K562 (cell line): ENCODE measurements around the gene HOXC11. TPM values are rescaled to one million over a fixed set of nuclear protein-coding genes. Genes with fewer than 3 reads are reported as not detected.

Experiments used
- ATAC-seq: fragments of 200-7000 bp; cut with Tn5 transposase; 3 replicates; pipeline ENCODE4 v1.9.1; 2020; ENCODE audit warnings: moderate library complexity
- BruUV-seq: library from RNA; stranded (reverse); fragments of 400-500 nt; replicated peaks from 2 replicates; lab custom pipeline; 2021; lab: Mats Ljungman, UMichigan
- CTCF ChIA-PET: fragments of 300-600 bp; formaldehyde crosslinking; extraction: SDS; loops from one replicate; lab custom pipeline; 2021; ENCODE audit warnings: low intra/inter-chr PET ratio; lab: Yijun Ruan, JAX
- POLR2A ChIA-PET: fragments of 300-600, 350-650 bp; sonication (Branson Sonifier 250); formaldehyde crosslinking; extraction: SDS; loops from one replicate; lab custom pipeline; 2021; ENCODE audit warnings: antibody characterized with exemption, inconsistent platforms; lab: Yijun Ruan, JAX
- DNase-seq, 4 experiments: peaks; one replicate each; pipeline versions ENCODE4 v3.0.0 to v3.0.0-alpha.2; 2011 to 2018; ENCODE audit warnings: low spot score in 3 of 4, mixed read lengths in 3 of 4; ENCODE audit errors: extremely low read depth in 1 of 4
- FAIRE-seq: peaks from 2 replicates; lab custom pipeline; 2011; peaks lifted over from hg19 to GRCh38; lab: Jason Lieb, UNC
- H2AFZ ChIP-seq: 2 replicates; pipeline ENCODE4 v1.6.0; 2011; ENCODE audit warnings: low read depth, low read length, control low read depth, inconsistent platforms
- H3K27ac ChIP-seq: fragments of 200-600 bp; 3 replicates; pipeline ENCODE4 v1.8.0; 2011; ENCODE audit warnings: low read depth, mild to moderate bottlenecking, control low read depth, inconsistent platforms, low read length, moderate library complexity, mixed read lengths; ENCODE audit errors: extremely low read depth
- H3K27me3 ChIP-seq, 2 experiments: fragments of 300-600 bp in 1 of 2; 2 replicates in 1 of 2; 3 replicates in 1 of 2; pipeline versions ENCODE4 v1.6.0 to v1.8.0; 2011; ENCODE audit warnings: inconsistent platforms in 2 of 2, low read length in 2 of 2, mild to moderate bottlenecking in 1 of 2, mixed read lengths in 1 of 2, moderate library complexity in 1 of 2; ENCODE audit not compliant: control insufficient read depth in 2 of 2, insufficient read depth in 2 of 2
- H3K36me3 ChIP-seq: fragments of 300-600 bp; 3 replicates; pipeline ENCODE4 v1.8.0; 2011; ENCODE audit warnings: mild to moderate bottlenecking, low read length, inconsistent platforms; ENCODE audit not compliant: control insufficient read depth, insufficient read depth
- H3K4me1 ChIP-seq, 2 experiments: fragments of 200-600 bp in 1 of 2; replicated peaks in 1 of 2; 2 replicates in 1 of 2; 3 replicates in 1 of 2; pipeline versions ENCODE4 v1.5.1 to v1.8.0; 2011; ENCODE audit warnings: inconsistent platforms in 2 of 2, low read length in 2 of 2, mild to moderate bottlenecking in 1 of 2, mixed read lengths in 1 of 2, moderate library complexity in 1 of 2; ENCODE audit not compliant: control insufficient read depth in 2 of 2, insufficient read depth in 2 of 2
- H3K4me2 ChIP-seq: 2 replicates; pipeline ENCODE4 v1.6.1; 2011; ENCODE audit warnings: low read length, control low read depth, inconsistent platforms, mixed read lengths; ENCODE audit not compliant: insufficient read depth
- H3K4me3 ChIP-seq: fragments of 200-600 bp; sonication (generic), shearing (Covaris generic); 2 replicates; pipeline ENCODE4 v1.5.1; 2016; ENCODE audit warnings: control low read depth, inconsistent platforms
- H3K79me2 ChIP-seq: fragments of 200-600 bp; 3 replicates; pipeline ENCODE4 v1.8.0; 2011; ENCODE audit warnings: low read length, inconsistent platforms; ENCODE audit not compliant: control insufficient read depth, insufficient read depth
- H3K9ac ChIP-seq, 2 experiments: 2 replicates each; pipeline versions ENCODE4 v1.6.0 to v1.6.1; 2011; ENCODE audit warnings: low read depth in 2 of 2, low read length in 2 of 2, control low read depth in 1 of 2, inconsistent platforms in 1 of 2, mild to moderate bottlenecking in 1 of 2, mixed read lengths in 1 of 2; ENCODE audit not compliant: insufficient read depth in 1 of 2
- H3K9me1 ChIP-seq: one replicate; pipeline ENCODE4 v1.6.0; 2011; ENCODE audit warnings: inconsistent platforms, mild to moderate bottlenecking, low read length, moderate library complexity; ENCODE audit not compliant: control insufficient read depth, insufficient read depth
- H3K9me3 ChIP-seq: replicated peaks from 2 replicates; pipeline ENCODE4 v1.5.1; 2011; ENCODE audit warnings: low read depth, low read length, inconsistent platforms; ENCODE audit not compliant: control insufficient read depth, insufficient read depth
- H4K20me1 ChIP-seq: replicated peaks from 2 replicates; pipeline ENCODE4 v1.6.1; 2011; ENCODE audit warnings: low read length, inconsistent platforms, mixed read lengths; ENCODE audit not compliant: control insufficient read depth, insufficient read depth
- BMI1 ChIP-seq: fragments of 150-350 bp; IDR thresholded peaks from 2 replicates; pipeline ENCODE4 v1.6.1; 2014; ENCODE audit warnings: low read length
- C11orf30 ChIP-seq: fragments of 450-650 bp; IDR thresholded peaks from 2 replicates; pipeline ENCODE4 v1.6.1; 2016; ENCODE audit warnings: low read depth, mild to moderate bottlenecking
- GATA2 ChIP-seq: sonication (generic); formaldehyde crosslinking; IDR thresholded peaks from 2 replicates; pipeline ENCODE4 v1.4.0; 2020; ENCODE audit warnings: mild to moderate bottlenecking, missing genetic modification reagents
- HNRNPK ChIP-seq: fragments of 200-400 bp; formaldehyde crosslinking; IDR thresholded peaks from one replicate; pipeline ENCODE4 v1.6.1; 2018; ENCODE audit warnings: mild to moderate bottlenecking, low read depth, low read length; ENCODE audit not compliant: poor library complexity, severe bottlenecking
- MED1 ChIP-seq: sonication (generic); formaldehyde crosslinking; IDR thresholded peaks from 2 replicates; pipeline ENCODE4 v1.8.1; 2023; ENCODE audit warnings: missing genetic modification reagents, borderline replicate concordance
- NR4A1 ChIP-seq, 2 experiments: fragments of 250-450 bp in 1 of 2; fragments of 450-650 bp in 1 of 2; sonication (Bioruptor Pico) in 1 of 2; IDR thresholded peaks; 2 replicates each; pipeline versions ENCODE4 v1.4.0 to v1.6.1; 2016 to 2020; ENCODE audit warnings: mild to moderate bottlenecking in 2 of 2, missing compliant biosample characterization in 1 of 2, missing genetic modification characterization in 1 of 2, moderate library complexity in 1 of 2
- PREB ChIP-seq: sonication (generic); formaldehyde crosslinking; IDR thresholded peaks from 2 replicates; pipeline ENCODE4 v1.8.1; 2023; ENCODE audit warnings: mild to moderate bottlenecking, missing genetic modification reagents
- RBM25 ChIP-seq: fragments of 200-400 bp; formaldehyde crosslinking; IDR thresholded peaks from 2 replicates; pipeline ENCODE4 v1.6.1; 2018; ENCODE audit warnings: low read length, low read depth, moderate library complexity; ENCODE audit not compliant: severe bottlenecking
- SFPQ ChIP-seq: fragments of 200-400 bp; formaldehyde crosslinking; IDR thresholded peaks from 2 replicates; pipeline ENCODE4 v1.6.1; 2017; ENCODE audit warnings: mild to moderate bottlenecking, low read depth, low read length, moderate library complexity
- TOE1 ChIP-seq, 2 experiments: fragments of 450-650 bp in 1 of 2; sonication (generic) in 1 of 2; formaldehyde crosslinking in 1 of 2; IDR thresholded peaks; 2 replicates each; pipeline versions ENCODE4 v1.7.1 to v1.8.0; 2016 to 2022; ENCODE audit warnings: borderline replicate concordance in 2 of 2, mild to moderate bottlenecking in 2 of 2, antibody characterized with exemption in 1 of 2, inconsistent platforms in 1 of 2, low read depth in 1 of 2, missing genetic modification reagents in 1 of 2, moderate library complexity in 1 of 2
- U2AF1 ChIP-seq: fragments of 200-400 bp; formaldehyde crosslinking; optimal IDR thresholded peaks from 2 replicates; pipeline ENCODE3; 2017; ENCODE audit warnings: mild to moderate bottlenecking, low read depth, low read length, moderate library complexity
- ZBTB26 ChIP-seq: fragments of 450-650 bp; formaldehyde crosslinking; IDR thresholded peaks from 2 replicates; pipeline ENCODE4 v1.4.0; 2022; ENCODE audit warnings: missing genetic modification characterization
- ZNF140 ChIP-seq: fragments of 250-450 bp; sonication (Bioruptor Pico); IDR thresholded peaks from 2 replicates; pipeline ENCODE4 v1.8.0; 2021; ENCODE audit warnings: moderate library complexity, mild to moderate bottlenecking, inconsistent platforms
- ZNF24 ChIP-seq: fragments of 450-650 bp; IDR thresholded peaks from 2 replicates; pipeline ENCODE4 v1.6.1; 2016
- WGBS: fragments of 100-300 bp; shearing (Covaris generic); methylation state at CpG from one replicate; pipeline ENCODE4 v1.1.6; 2016; ENCODE audit warnings: low coverage, mixed read lengths; ENCODE audit not compliant: insufficient coverage; ENCODE audit errors: missing lambda C conversion rate; 5-methylcytosine and 5-hydroxymethylcytosine counted together
- in situ Hi-C: fragments of 300-500 bp; cut with MboI; formaldehyde crosslinking; loops from 4 replicates; pipeline ENCODE4 v1.15.0; 2018; ENCODE audit warnings: inconsistent platforms, mixed read lengths
- intact Hi-C: fragments of 100-400 bp; cut with micrococcal nuclease; formaldehyde crosslinking; loops from 2 replicates; pipeline ENCODE4 v1.14.2; 2022
- polyA plus RNA-seq, 8 experiments: library from polyadenylated mRNA; depleted of rRNA in 4 of 8; stranded (reverse) in 5 of 8; unstranded in 3 of 8; fragments of >200 nt; fragmentation: Nextera tagmentation in 2 of 8; fragmentation: Illumina TruSeq in 1 of 8; extraction: Ambion mirVana in 2 of 8; extraction: Trizol in 1 of 8; gene quantifications; 2 replicates each; pipeline versions ENCODE4 v1.2.1 to v1.2.3, GENCODE V29; 2011 to 2014; ENCODE audit warnings: inconsistent platforms in 1 of 8, missing spikeins in 1 of 8
- total RNA-seq, 7 experiments: library from RNA; depleted of rRNA in 6 of 7; stranded (reverse); fragments of >200 nt in 6 of 7; fragmentation: Illumina TruSeq in 2 of 7; extraction: Trizol in 2 of 7; gene quantifications; 2 replicates each; pipeline versions ENCODE4 v1.2.1 to v1.2.3, GENCODE V29; 2011 to 2021; ENCODE audit warnings: low replicate concordance in 1 of 7

The HOXC11 gene
- total and polyA plus RNA-seq, 9 of the 15 experiments (the other 6 are each of a cell fraction or from before 2014, with no cell fraction given): not detected

- Histone ChIP-seq H2AFZ (no peak overlapping the region), H3K4me2 (no peak overlapping the region), H3K36me3 (no peaks in the 10 kb centered on the region), H3K9me3 (no peaks in the 10 kb centered on the region), H3K27ac (no peak overlapping the region), H4K20me1 (no peaks in the 10 kb centered on the region), H3K9me1 (no peaks in the 10 kb centered on the region), H3K9ac (no peak overlapping the region; a peak in 1 of 4 replicates), H3K4me1 (peaks cover 10 to 30% of the 10 kb centered on the region in 2 experiments), H3K27me3 (no peaks in the 10 kb centered on the region), H3K4me3 (no peak overlapping the region), H3K79me2 (no peaks in the 10 kb centered on the region; the same call in 2 of the 3 replicates)
- 54% methylated on average over 5 of the region's 5 CpGs for WGBS
- intact Hi-C loops: no loop called here
- no peak for DNase-seq
- in situ Hi-C loops: loop anchor here (10.0 kb wide), 1 partner anchor 170 kb away; no protein-coding TSS in a partner anchor
- FAIRE-seq: no peak
- ATAC-seq: no peak
- TF ChIP-seq BMI1 (no peak), U2AF1 (no peak), TOE1 (IDR thresholded peaks at IDR 0.05; ENCODE audit: borderline replicate concordance) (no peak), TOE1 (CRISPR knock-in tag; IDR thresholded peaks at IDR 0.05; ENCODE audit: borderline replicate concordance, low read depth) (no peak), NR4A1 (CRISPR knock-in tag; IDR thresholded peaks at IDR 0.05) (no peak), NR4A1 (tag; IDR thresholded peaks at IDR 0.05) (no peak), GATA2 (CRISPR knock-in tag) (no peak), C11orf30 (no peak), MED1 (CRISPR knock-in tag) (no peak), ZBTB26 (no peak), PREB (CRISPR knock-in tag) (no peak), HNRNPK (no peak), SFPQ (no peak), ZNF140 (CRISPR knock-in tag) (no peak), RBM25 (no peak), ZNF24 (no peak)
- ChIA-PET CTCF (no interaction called here), POLR2A (interaction anchor here (0.6 to 0.8 kb wide), 3 partner anchors 12 to 826 kb away, joined by 3 to 5 read pairs (median 3); no protein-coding TSS in a partner anchor)
- no TSS peak for BruUV-seq
Observed at GRCh38 chr12:54024581-54025305, 51.8 kb downstream of the HOXC11 start.
